GM23338 (cell line): Measurements from ENCODE around the gene CCT2. TPM values are rescaled to one million over a fixed set of nuclear protein-coding genes. Genes with fewer than 3 reads are reported as not detected.

Experiments used
- ATAC-seq: fragments of 200-7000 bp; cut with Tn5 transposase; 3 replicates; pipeline ENCODE4 v1.9.1; 2020
- DNase-seq: peaks from one replicate; pipeline ENCODE4 v3.0.0-alpha.2; 2015; ENCODE audit warnings: low spot score
- H2AFZ ChIP-seq: fragments of 200-600 bp; sonication (generic); 2 replicates; pipeline ENCODE4 v1.8.0; 2016; ENCODE audit warnings: antibody characterized with exemption, mild to moderate bottlenecking, moderate library complexity
- H3F3A ChIP-seq: fragments of 200-600 bp; sonication (generic); replicated peaks from 2 replicates; pipeline ENCODE4 v1.8.0; 2017; ENCODE audit warnings: antibody characterized with exemption, mixed run types, low read depth
- H3K27ac ChIP-seq: fragments of 200-600 bp; sonication (generic); 2 replicates; pipeline ENCODE4 v1.6.1; 2016; ENCODE audit warnings: low read depth
- H3K27me3 ChIP-seq: fragments of 200-600 bp; sonication (generic); 2 replicates; pipeline ENCODE4 v1.8.0; 2016; ENCODE audit warnings: mild to moderate bottlenecking, mixed run types, moderate library complexity; ENCODE audit not compliant: insufficient read depth
- H3K36me3 ChIP-seq: fragments of 200-600 bp; sonication (generic); 2 replicates; pipeline ENCODE4 v1.8.0; 2016; ENCODE audit warnings: mild to moderate bottlenecking; ENCODE audit not compliant: insufficient read depth
- H3K4me1 ChIP-seq: fragments of 200-600 bp; sonication (generic); 2 replicates; pipeline ENCODE4 v1.8.0; 2016; ENCODE audit warnings: mild to moderate bottlenecking, moderate library complexity; ENCODE audit not compliant: insufficient read depth
- H3K4me2 ChIP-seq: fragments of 200-600 bp; sonication (generic); 2 replicates; pipeline ENCODE4 v1.7.1; 2017; ENCODE audit warnings: mixed run types
- H3K4me3 ChIP-seq: fragments of 200-600 bp; sonication (generic); 2 replicates; pipeline ENCODE4 v1.6.1; 2016; ENCODE audit warnings: mixed run types
- H3K79me2 ChIP-seq: fragments of 200-600 bp; sonication (generic); replicated peaks from 2 replicates; pipeline ENCODE4 v1.8.0; 2017; ENCODE audit warnings: mild to moderate bottlenecking; ENCODE audit not compliant: insufficient read depth
- H3K9me2 ChIP-seq: fragments of 200-600 bp; sonication (generic); 2 replicates; pipeline ENCODE4 v1.8.0; 2017; ENCODE audit not compliant: insufficient read depth
- H4K20me1 ChIP-seq: fragments of 200-600 bp; sonication (generic); replicated peaks from 2 replicates; pipeline ENCODE4 v1.8.0; 2017; ENCODE audit warnings: mild to moderate bottlenecking; ENCODE audit not compliant: insufficient read depth
- H3K27ac Mint-ChIP-seq: 2 replicates; pipeline ENCODE4 v1.8.0; 2020; ENCODE audit warnings: inconsistent platforms, mild to moderate bottlenecking, moderate library complexity, mixed read lengths
- H3K27me3 Mint-ChIP-seq: 3 replicates; pipeline ENCODE4 v1.8.0; 2022; ENCODE audit warnings: low read depth, mild to moderate bottlenecking, moderate library complexity, mixed read lengths, inconsistent platforms; ENCODE audit not compliant: insufficient read depth, poor library complexity
- H3K36me3 Mint-ChIP-seq: 3 replicates; pipeline ENCODE4 v1.8.0; 2021; ENCODE audit warnings: low read depth, mild to moderate bottlenecking, inconsistent platforms, moderate library complexity, mixed read lengths
- H3K4me1 Mint-ChIP-seq: 3 replicates; pipeline ENCODE4 v1.8.0; 2020; ENCODE audit warnings: mild to moderate bottlenecking, inconsistent platforms, mixed read lengths
- H3K4me3 Mint-ChIP-seq: 3 replicates; pipeline ENCODE4 v1.8.0; 2021; ENCODE audit warnings: moderate library complexity, mild to moderate bottlenecking, inconsistent platforms, mixed read lengths
- H3K9me3 Mint-ChIP-seq: 3 replicates; pipeline ENCODE4 v1.8.0; 2020; ENCODE audit warnings: moderate library complexity, mild to moderate bottlenecking, inconsistent platforms, mixed read lengths
- CREB1 ChIP-seq: fragments of 250-450 bp; sonication (Bioruptor Pico); IDR thresholded peaks from 2 replicates; pipeline ENCODE4 v1.5.0; 2020; ENCODE audit warnings: low read depth, mild to moderate bottlenecking, moderate library complexity
- EZH2 ChIP-seq: fragments of 200-600 bp; sonication (generic); IDR thresholded peaks from one replicate; pipeline ENCODE4 v1.8.0; 2017; ENCODE audit warnings: antibody characterized with exemption, mild to moderate bottlenecking, low read depth; ENCODE audit not compliant: unreplicated experiment
- EZH2phosphoT487 ChIP-seq: fragments of 200-600 bp; sonication (generic); IDR thresholded peaks from one replicate; pipeline ENCODE4 v1.8.1; 2018; ENCODE audit warnings: antibody characterized with exemption; ENCODE audit not compliant: unreplicated experiment
- NANOG ChIP-seq: IDR thresholded peaks from 2 replicates; pipeline ENCODE4 v1.6.1; 2016; ENCODE audit warnings: antibody characterized with exemption, borderline replicate concordance
- POLR2AphosphoS5 ChIP-seq: IDR thresholded peaks from 2 replicates; pipeline ENCODE4 v1.6.1; 2016; ENCODE audit warnings: antibody characterized with exemption, low read depth
- STAT1 ChIP-seq: IDR thresholded peaks from one replicate; pipeline ENCODE4 v1.6.1; 2016; ENCODE audit warnings: antibody characterized with exemption; ENCODE audit not compliant: unreplicated experiment
- ZNF114 ChIP-seq: fragments of 250-450 bp; sonication (Bioruptor Pico); IDR thresholded peaks from 2 replicates; pipeline ENCODE4 v1.5.0; 2020; ENCODE audit warnings: mild to moderate bottlenecking, moderate library complexity
- ZNF331 ChIP-seq: fragments of 250-450 bp; sonication (Bioruptor Pico); IDR thresholded peaks from 2 replicates; pipeline ENCODE4 v1.5.0; 2020; ENCODE audit warnings: low read depth, mild to moderate bottlenecking, moderate library complexity
- long read RNA-seq: library from polyadenylated mRNA; unstranded; transcript quantifications from one replicate; pipeline ENCODE4 v2.0.0, GENCODE V29; 2020; ENCODE audit not compliant: unreplicated experiment
- polyA plus RNA-seq: library from polyadenylated mRNA; unstranded; fragments of >200 nt; fragmentation: Nextera tagmentation; extraction: Ambion mirVana; gene quantifications from 2 replicates; pipeline ENCODE4 v1.2.1, GENCODE V29; 2016
- total RNA-seq: library from RNA; depleted of rRNA; stranded (reverse); fragments of >200 nt; shearing (Covaris generic); gene quantifications from 2 replicates; pipeline ENCODE4 v1.2.3, GENCODE V29; 2014; rRNA removed
- TF ChIP-seq, protein P1 (sequence below), 2 experiments: fragments of 200-600 bp in 1 of 2; sonication (generic) in 1 of 2; conservative IDR thresholded peaks; 2 replicates each; pipeline versions ENCODE4 v1.5.1 to v1.6.1; 2016 to 2017; ENCODE audit warnings: antibody characterized with exemption in 2 of 2, low read depth in 2 of 2, mild to moderate bottlenecking in 2 of 2, moderate library complexity in 1 of 2
- TF ChIP-seq, protein P2 (sequence below): fragments of 250-450 bp; sonication (Bioruptor Pico); IDR thresholded peaks from 2 replicates; pipeline ENCODE4 v1.5.0; 2020; ENCODE audit warnings: mild to moderate bottlenecking, moderate library complexity
- TF ChIP-seq, protein P3 (sequence below): IDR thresholded peaks from one replicate; pipeline ENCODE4 v1.6.1; 2018; ENCODE audit warnings: antibody characterized with exemption; ENCODE audit not compliant: unreplicated experiment
- TF ChIP-seq, protein P4 (sequence below): IDR thresholded peaks from 2 replicates; pipeline ENCODE4 v1.6.1; 2016; ENCODE audit warnings: antibody characterized with exemption

CCT2 gene
- total RNA-seq: 389 and 434 TPM in 2 replicates
- 778 and 865 TPM in 2 replicates for polyA plus RNA-seq
- long read RNA-seq, transcript CCT2-201 (16 exons, 2,041 nt): major isoform, 223 of 307 reads
- long read RNA-seq, partial matches to known transcripts: 72 of 307 reads
- long read RNA-seq, other reads (novel, unspliced or antisense): 12 of 307 reads

DNA sequence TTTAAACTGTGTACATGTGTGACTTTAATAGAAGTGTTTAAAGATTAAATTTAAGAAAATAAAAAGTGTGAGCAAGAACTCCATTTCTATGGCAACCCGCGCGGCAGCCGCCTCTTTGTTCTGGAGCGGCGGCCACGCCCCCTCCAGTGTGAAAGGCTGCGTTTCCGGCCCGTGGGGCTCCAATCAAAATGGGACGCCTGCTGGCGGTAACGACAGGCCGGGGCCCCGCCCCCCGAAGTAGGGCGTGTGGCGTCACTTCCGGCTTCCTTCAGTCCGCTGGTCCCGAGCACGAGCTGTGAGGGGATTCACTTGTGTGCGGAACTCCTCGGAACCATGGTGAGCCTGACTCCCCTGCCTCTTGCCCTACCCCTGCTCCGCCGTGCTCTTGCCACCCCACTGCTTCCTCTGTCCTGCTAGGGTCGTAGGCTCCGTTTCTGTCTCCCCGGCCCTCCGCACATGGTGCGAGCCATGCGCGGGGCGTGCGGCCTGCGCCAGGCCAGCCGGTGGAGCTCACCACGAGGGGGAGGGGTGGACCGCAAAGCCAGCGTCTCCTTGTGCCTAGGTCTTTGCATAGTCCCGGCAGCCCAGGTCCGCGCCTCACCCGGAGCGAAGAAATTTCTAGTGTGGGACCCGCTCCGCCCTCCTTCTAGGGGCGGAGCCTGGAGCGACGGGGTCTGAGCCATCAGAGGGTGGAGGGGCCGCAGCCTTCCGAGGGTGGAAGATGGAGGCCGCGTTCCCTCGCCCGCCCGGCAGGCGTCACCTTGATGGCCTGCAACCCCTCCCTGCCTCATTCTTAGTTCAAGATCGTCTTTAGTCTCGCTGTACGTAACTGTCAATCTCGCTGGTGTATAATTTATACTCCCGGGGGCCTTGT is at the start of gene CCT2:
CCT2 (plus strand) TSS at position 271 of the 874 bp plus-strand sequence; CDS start at position 334, 63 bp downstream.
- H3K27ac ChIP-seq: peak within 1 kb of the TSS; percentile 98
- H3F3A ChIP-seq: no peaks in the 10 kb centered on the region
- peak within 1 kb of the TSS; percentile 82 for H3K4me2 ChIP-seq
- Mint-ChIP-seq H3K27ac (peak within 1 kb of the TSS; percentile 99), H3K9me3 (no peaks in the 10 kb centered on the region; the same call in 2 of the 3 replicates), H3K4me1 (peaks cover 9% of the 10 kb centered on the region; the same call in 1 of the 3 replicates), H3K27me3 (peaks cover 9% of the 10 kb centered on the region), H3K4me3 (peak within 1 kb of the TSS; percentile 96), H3K36me3 (peaks cover 48% of the 10 kb centered on the region)
- H3K4me1 ChIP-seq: peaks cover 3% of the 10 kb centered on the region; the same call in 1 of the 2 replicates
- peaks cover 43% of the 10 kb centered on the region for H3K79me2 ChIP-seq
- H3K36me3 ChIP-seq: peaks cover 45% of the 10 kb centered on the region
- peaks cover 22% of the 10 kb centered on the region for H4K20me1 ChIP-seq
- H3K27me3 ChIP-seq: no peaks in the 10 kb centered on the region
- no peaks in the 10 kb centered on the region for H3K9me2 ChIP-seq
- DNase-seq (peak; percentile 99), ATAC-seq (peak; percentile 90)
- peak within 1 kb of the TSS; percentile 86 for H3K4me3 ChIP-seq
- no peak within 1 kb of the TSS for H2AFZ ChIP-seq
- TF ChIP-seq EZH2 (no peak), ZNF114 (CRISPR knock-in tag) (no peak), EZH2phosphoT487 (no peak), NANOG (no peak), CREB1 (CRISPR knock-in tag) (peak; percentile 90), POLR2AphosphoS5 (peak; percentile 99), STAT1 (no peak), ZNF331 (CRISPR knock-in tag) (no peak)
- TF ChIP-seq, protein P1, sequence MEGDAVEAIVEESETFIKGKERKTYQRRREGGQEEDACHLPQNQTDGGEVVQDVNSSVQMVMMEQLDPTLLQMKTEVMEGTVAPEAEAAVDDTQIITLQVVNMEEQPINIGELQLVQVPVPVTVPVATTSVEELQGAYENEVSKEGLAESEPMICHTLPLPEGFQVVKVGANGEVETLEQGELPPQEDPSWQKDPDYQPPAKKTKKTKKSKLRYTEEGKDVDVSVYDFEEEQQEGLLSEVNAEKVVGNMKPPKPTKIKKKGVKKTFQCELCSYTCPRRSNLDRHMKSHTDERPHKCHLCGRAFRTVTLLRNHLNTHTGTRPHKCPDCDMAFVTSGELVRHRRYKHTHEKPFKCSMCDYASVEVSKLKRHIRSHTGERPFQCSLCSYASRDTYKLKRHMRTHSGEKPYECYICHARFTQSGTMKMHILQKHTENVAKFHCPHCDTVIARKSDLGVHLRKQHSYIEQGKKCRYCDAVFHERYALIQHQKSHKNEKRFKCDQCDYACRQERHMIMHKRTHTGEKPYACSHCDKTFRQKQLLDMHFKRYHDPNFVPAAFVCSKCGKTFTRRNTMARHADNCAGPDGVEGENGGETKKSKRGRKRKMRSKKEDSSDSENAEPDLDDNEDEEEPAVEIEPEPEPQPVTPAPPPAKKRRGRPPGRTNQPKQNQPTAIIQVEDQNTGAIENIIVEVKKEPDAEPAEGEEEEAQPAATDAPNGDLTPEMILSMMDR (conservative IDR thresholded peaks at IDR 0.05; ENCODE audit: low read depth in 2 of 2): peak in 1 of 2 experiments; percentile 18; a peak in 1 of 4 replicates
- TF ChIP-seq, protein P2, sequence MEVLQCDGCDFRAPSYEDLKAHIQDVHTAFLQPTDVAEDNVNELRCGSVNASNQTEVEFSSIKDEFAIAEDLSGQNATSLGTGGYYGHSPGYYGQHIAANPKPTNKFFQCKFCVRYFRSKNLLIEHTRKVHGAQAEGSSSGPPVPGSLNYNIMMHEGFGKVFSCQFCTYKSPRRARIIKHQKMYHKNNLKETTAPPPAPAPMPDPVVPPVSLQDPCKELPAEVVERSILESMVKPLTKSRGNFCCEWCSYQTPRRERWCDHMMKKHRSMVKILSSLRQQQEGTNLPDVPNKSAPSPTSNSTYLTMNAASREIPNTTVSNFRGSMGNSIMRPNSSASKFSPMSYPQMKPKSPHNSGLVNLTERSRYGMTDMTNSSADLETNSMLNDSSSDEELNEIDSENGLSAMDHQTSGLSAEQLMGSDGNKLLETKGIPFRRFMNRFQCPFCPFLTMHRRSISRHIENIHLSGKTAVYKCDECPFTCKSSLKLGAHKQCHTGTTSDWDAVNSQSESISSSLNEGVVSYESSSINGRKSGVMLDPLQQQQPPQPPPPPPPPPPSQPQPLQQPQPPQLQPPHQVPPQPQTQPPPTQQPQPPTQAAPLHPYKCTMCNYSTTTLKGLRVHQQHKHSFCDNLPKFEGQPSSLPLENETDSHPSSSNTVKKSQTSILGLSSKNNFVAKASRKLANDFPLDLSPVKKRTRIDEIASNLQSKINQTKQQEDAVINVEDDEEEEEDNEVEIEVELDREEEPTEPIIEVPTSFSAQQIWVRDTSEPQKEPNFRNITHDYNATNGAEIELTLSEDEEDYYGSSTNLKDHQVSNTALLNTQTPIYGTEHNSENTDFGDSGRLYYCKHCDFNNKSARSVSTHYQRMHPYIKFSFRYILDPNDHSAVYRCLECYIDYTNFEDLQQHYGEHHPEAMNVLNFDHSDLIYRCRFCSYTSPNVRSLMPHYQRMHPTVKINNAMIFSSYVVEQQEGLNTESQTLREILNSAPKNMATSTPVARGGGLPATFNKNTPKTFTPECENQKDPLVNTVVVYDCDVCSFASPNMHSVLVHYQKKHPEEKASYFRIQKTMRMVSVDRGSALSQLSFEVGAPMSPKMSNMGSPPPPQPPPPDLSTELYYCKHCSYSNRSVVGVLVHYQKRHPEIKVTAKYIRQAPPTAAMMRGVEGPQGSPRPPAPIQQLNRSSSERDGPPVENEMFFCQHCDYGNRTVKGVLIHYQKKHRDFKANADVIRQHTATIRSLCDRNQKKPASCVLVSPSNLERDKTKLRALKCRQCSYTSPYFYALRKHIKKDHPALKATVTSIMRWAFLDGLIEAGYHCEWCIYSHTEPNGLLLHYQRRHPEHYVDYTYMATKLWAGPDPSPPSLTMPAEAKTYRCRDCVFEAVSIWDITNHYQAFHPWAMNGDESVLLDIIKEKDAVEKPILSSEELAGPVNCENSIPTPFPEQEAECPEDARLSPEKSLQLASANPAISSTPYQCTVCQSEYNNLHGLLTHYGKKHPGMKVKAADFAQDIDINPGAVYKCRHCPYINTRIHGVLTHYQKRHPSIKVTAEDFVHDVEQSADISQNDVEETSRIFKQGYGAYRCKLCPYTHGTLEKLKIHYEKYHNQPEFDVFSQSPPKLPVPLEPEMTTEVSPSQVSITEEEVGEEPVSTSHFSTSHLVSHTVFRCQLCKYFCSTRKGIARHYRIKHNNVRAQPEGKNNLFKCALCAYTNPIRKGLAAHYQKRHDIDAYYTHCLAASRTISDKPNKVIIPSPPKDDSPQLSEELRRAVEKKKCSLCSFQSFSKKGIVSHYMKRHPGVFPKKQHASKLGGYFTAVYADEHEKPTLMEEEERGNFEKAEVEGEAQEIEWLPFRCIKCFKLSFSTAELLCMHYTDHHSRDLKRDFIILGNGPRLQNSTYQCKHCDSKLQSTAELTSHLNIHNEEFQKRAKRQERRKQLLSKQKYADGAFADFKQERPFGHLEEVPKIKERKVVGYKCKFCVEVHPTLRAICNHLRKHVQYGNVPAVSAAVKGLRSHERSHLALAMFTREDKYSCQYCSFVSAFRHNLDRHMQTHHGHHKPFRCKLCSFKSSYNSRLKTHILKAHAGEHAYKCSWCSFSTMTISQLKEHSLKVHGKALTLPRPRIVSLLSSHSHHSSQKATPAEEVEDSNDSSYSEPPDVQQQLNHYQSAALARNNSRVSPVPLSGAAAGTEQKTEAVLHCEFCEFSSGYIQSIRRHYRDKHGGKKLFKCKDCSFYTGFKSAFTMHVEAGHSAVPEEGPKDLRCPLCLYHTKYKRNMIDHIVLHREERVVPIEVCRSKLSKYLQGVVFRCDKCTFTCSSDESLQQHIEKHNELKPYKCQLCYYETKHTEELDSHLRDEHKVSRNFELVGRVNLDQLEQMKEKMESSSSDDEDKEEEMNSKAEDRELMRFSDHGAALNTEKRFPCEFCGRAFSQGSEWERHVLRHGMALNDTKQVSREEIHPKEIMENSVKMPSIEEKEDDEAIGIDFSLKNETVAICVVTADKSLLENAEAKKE (CRISPR knock-in tag): no peak
- TF ChIP-seq, protein P3, sequence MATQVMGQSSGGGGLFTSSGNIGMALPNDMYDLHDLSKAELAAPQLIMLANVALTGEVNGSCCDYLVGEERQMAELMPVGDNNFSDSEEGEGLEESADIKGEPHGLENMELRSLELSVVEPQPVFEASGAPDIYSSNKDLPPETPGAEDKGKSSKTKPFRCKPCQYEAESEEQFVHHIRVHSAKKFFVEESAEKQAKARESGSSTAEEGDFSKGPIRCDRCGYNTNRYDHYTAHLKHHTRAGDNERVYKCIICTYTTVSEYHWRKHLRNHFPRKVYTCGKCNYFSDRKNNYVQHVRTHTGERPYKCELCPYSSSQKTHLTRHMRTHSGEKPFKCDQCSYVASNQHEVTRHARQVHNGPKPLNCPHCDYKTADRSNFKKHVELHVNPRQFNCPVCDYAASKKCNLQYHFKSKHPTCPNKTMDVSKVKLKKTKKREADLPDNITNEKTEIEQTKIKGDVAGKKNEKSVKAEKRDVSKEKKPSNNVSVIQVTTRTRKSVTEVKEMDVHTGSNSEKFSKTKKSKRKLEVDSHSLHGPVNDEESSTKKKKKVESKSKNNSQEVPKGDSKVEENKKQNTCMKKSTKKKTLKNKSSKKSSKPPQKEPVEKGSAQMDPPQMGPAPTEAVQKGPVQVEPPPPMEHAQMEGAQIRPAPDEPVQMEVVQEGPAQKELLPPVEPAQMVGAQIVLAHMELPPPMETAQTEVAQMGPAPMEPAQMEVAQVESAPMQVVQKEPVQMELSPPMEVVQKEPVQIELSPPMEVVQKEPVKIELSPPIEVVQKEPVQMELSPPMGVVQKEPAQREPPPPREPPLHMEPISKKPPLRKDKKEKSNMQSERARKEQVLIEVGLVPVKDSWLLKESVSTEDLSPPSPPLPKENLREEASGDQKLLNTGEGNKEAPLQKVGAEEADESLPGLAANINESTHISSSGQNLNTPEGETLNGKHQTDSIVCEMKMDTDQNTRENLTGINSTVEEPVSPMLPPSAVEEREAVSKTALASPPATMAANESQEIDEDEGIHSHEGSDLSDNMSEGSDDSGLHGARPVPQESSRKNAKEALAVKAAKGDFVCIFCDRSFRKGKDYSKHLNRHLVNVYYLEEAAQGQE: peak; percentile 27
- TF ChIP-seq, protein P4, sequence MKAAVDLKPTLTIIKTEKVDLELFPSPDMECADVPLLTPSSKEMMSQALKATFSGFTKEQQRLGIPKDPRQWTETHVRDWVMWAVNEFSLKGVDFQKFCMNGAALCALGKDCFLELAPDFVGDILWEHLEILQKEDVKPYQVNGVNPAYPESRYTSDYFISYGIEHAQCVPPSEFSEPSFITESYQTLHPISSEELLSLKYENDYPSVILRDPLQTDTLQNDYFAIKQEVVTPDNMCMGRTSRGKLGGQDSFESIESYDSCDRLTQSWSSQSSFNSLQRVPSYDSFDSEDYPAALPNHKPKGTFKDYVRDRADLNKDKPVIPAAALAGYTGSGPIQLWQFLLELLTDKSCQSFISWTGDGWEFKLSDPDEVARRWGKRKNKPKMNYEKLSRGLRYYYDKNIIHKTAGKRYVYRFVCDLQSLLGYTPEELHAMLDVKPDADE: peak; percentile 75
